WTC11 (cell line): ENCODE measurements around the gene ARHGAP18.

Experiments
- ELF4 ChIP-seq: sonication (generic); formaldehyde crosslinking; IDR thresholded peaks from 2 replicates; pipeline ENCODE4 v1.8.1; 2022; ENCODE audit warnings: low read depth, mild to moderate bottlenecking, moderate library complexity, missing genetic modification reagents
- IRF1 ChIP-seq: sonication (generic); formaldehyde crosslinking; IDR thresholded peaks from 2 replicates; pipeline ENCODE4 v1.8.0; 2023; ENCODE audit warnings: missing genetic modification reagents
- IRF2 ChIP-seq: sonication (generic); formaldehyde crosslinking; IDR thresholded peaks from 2 replicates; pipeline ENCODE4 v1.8.0; 2022; ENCODE audit warnings: low read depth, missing genetic modification reagents, borderline replicate concordance
- MLX ChIP-seq: sonication (generic); formaldehyde crosslinking; IDR thresholded peaks from 2 replicates; pipeline ENCODE4 v1.8.1; 2023; ENCODE audit warnings: mild to moderate bottlenecking, missing genetic modification reagents, moderate library complexity
- NFE2L1 ChIP-seq: sonication (generic); formaldehyde crosslinking; IDR thresholded peaks from 2 replicates; pipeline ENCODE4 v1.8.1; 2023; ENCODE audit warnings: missing genetic modification reagents
- TCF7 ChIP-seq: sonication (generic); formaldehyde crosslinking; IDR thresholded peaks from 2 replicates; pipeline ENCODE4 v1.8.0; 2022; ENCODE audit warnings: mild to moderate bottlenecking, low read depth, missing genetic modification reagents, moderate library complexity
- ZNF263 ChIP-seq: sonication (generic); formaldehyde crosslinking; IDR thresholded peaks from 2 replicates; pipeline ENCODE4 v1.8.1; 2022; ENCODE audit warnings: low read depth, mild to moderate bottlenecking, moderate library complexity, missing genetic modification reagents
- ZSCAN18 ChIP-seq: fragments of 250-450 bp; sonication (Bioruptor Pico); IDR thresholded peaks from 2 replicates; pipeline ENCODE4 v2.1.2; 2022; ENCODE audit warnings: mild to moderate bottlenecking, moderate library complexity
- TF ChIP-seq, protein P1 (sequence below): sonication (generic); formaldehyde crosslinking; IDR thresholded peaks from 2 replicates; pipeline ENCODE4 v1.8.0; 2022; ENCODE audit warnings: mild to moderate bottlenecking, missing genetic modification reagents
- TF ChIP-seq, protein P2 (sequence below): fragments of 200-600 bp; IDR thresholded peaks from 2 replicates; pipeline ENCODE4 v1.8.0; 2022; ENCODE audit warnings: antibody characterized with exemption
- TF ChIP-seq, protein P3 (sequence below): sonication (generic); formaldehyde crosslinking; IDR thresholded peaks from 2 replicates; pipeline ENCODE4 v1.8.0; 2022; ENCODE audit warnings: mild to moderate bottlenecking, missing genetic modification reagents
- TF ChIP-seq, protein P4 (sequence below): sonication (generic); formaldehyde crosslinking; conservative IDR thresholded peaks from 2 replicates; pipeline ENCODE4 v1.8.1; 2022; ENCODE audit warnings: mild to moderate bottlenecking, missing genetic modification reagents

DNA sequence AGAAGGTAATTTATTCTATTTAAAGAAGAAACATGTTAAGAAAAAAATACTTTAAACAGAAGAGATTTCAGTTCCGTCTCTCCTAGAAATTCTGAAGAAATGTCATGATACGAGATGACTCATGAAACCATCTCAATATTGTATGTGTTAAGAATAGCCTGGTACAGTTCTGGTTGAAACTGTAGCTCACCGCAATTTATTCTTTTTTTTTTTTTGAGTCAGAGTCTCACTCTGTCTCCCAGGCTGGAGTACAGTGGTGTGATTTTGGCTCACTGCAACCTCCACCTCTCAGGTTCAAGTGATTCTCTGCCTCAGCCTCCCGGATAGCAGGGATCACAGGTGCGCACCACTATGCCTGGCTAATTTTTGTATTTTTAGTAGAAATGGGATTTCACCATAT lies 103.3 kb downstream of the ARHGAP18 start:
- TF ChIP-seq IRF2 (CRISPR knock-in tag) (no peak), MLX (CRISPR knock-in tag) (no peak), TCF7 (CRISPR knock-in tag) (no peak), ELF4 (no peak), ZNF263 (CRISPR knock-in tag) (no peak), ZSCAN18 (no peak), IRF1 (CRISPR knock-in tag) (no peak), NFE2L1 (CRISPR knock-in tag) (no peak)
- TF ChIP-seq, protein P1, sequence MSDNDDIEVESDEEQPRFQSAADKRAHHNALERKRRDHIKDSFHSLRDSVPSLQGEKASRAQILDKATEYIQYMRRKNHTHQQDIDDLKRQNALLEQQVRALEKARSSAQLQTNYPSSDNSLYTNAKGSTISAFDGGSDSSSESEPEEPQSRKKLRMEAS (CRISPR knock-in tag) = no peak
- TF ChIP-seq, protein P2, sequence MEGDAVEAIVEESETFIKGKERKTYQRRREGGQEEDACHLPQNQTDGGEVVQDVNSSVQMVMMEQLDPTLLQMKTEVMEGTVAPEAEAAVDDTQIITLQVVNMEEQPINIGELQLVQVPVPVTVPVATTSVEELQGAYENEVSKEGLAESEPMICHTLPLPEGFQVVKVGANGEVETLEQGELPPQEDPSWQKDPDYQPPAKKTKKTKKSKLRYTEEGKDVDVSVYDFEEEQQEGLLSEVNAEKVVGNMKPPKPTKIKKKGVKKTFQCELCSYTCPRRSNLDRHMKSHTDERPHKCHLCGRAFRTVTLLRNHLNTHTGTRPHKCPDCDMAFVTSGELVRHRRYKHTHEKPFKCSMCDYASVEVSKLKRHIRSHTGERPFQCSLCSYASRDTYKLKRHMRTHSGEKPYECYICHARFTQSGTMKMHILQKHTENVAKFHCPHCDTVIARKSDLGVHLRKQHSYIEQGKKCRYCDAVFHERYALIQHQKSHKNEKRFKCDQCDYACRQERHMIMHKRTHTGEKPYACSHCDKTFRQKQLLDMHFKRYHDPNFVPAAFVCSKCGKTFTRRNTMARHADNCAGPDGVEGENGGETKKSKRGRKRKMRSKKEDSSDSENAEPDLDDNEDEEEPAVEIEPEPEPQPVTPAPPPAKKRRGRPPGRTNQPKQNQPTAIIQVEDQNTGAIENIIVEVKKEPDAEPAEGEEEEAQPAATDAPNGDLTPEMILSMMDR = no peak
- TF ChIP-seq, protein P3, sequence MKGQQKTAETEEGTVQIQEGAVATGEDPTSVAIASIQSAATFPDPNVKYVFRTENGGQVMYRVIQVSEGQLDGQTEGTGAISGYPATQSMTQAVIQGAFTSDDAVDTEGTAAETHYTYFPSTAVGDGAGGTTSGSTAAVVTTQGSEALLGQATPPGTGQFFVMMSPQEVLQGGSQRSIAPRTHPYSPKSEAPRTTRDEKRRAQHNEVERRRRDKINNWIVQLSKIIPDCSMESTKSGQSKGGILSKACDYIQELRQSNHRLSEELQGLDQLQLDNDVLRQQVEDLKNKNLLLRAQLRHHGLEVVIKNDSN (CRISPR knock-in tag) = no peak
- TF ChIP-seq, protein P4, sequence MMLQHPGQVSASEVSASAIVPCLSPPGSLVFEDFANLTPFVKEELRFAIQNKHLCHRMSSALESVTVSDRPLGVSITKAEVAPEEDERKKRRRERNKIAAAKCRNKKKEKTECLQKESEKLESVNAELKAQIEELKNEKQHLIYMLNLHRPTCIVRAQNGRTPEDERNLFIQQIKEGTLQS = no peak
